GM21526 (cell line): Measurements from ENCODE around the gene CCL19.
A peak's percentile ranks its signal among the peaks of the same experiment; 100 is the strongest.

Experiments
- ATAC-seq: cut with Tn5 transposase; IDR thresholded peaks from one replicate; pipeline ENCODE4 v1.9.1; 2021; ENCODE audit warnings: moderate library complexity; ENCODE audit not compliant: unreplicated experiment, low FRiP score

CCL19 gene

DNA sequence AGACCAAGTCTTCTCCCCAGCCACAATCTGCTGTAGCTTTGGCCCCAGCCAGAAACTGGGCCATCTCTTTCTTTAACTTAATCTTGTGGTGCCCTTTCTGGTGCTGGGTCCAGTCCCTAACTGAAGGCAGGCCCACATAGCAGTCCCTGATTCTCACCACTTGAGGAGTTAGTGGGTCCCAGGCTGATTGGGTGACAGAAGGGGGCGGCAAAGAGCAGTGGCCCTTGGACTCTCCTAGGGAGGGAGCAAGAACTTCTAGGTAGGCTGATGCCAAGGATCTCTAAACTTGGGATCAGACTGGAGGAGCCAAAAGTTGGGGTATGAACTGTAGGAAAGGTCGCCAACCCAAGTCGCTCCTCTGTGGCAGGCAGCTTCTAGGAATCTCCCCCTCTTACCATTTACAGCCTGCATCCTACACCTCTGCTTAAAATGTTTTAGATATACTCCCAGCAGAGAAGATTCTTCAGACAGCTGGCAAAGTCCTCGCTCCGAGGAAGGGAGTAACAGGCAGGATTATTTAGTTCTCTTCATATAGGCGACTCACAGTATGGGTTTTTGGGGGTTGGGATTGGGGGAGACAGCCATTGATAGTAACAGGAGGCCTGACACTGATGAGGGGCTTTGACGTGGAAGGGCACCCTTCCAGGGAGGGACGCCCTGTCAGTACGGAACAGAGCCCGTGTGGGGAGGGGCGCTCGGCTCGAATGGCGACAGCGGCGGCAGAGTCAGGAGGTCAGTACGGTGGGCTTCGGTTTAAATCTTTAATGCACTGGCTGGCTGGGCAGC lies 26.6 kb downstream of the CCL19 start:
- no peak for ATAC-seq

DNA sequence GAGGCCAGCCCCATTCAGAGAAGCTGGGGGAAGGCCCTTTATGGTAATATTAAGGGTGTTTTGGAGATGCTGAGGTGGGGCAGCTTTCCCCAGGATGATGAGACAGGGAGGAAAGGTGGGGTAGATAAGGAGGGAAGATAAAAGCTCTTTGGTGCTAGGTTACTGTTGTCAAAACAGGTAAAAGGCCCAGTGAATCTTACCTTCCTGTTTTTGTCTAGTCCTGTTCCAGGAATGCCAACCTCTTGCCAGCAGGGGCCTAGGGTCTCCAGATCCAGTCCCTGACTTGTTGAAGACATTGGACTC lies 27.8 kb downstream of the CCL19 start:
- ATAC-seq, result no peak

DNA sequence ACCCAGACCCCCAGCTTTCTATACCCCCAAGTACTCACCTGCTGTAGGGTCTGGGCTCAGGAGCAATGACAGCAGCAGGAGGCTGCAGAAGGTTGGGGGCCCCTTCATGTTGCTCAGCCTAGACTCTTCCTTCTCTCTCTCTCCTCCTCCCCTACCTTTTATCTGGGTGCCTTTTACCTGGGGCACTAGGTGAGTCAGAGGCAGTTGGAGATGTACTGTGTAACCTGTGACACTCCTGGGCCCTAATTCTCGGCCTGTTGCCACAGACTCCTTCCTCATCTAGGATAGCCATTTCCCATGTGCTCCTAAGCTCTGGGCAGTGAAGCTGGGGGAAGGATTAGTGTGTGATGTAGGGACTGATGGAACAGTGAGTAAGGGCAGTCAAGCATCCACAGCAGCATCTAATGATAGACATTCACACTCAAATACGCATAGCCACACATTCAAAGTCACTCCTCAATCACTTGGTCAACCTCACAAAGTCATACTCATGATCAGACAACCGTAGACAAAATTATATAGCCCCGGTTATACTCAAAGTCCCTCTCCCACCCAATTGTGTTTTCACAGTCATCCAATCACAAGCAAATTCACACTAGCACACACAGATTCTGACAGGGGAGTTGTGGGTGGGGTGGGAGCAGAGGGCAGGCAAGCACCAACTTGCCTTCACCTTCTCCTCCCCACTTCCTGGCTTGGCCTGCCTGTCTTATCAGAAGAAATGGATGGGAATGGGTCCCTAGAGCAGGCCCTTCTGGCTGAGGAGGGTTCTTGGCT lies 28.4 kb downstream of the CCL19 start, which contains the start of gene CCL27:
Gene CCL27 (minus strand): TSS at position 132 of the 777 bp plus-strand sequence. CDS start 24 bp downstream, at position 108.
- ATAC-seq, result no peak

DNA sequence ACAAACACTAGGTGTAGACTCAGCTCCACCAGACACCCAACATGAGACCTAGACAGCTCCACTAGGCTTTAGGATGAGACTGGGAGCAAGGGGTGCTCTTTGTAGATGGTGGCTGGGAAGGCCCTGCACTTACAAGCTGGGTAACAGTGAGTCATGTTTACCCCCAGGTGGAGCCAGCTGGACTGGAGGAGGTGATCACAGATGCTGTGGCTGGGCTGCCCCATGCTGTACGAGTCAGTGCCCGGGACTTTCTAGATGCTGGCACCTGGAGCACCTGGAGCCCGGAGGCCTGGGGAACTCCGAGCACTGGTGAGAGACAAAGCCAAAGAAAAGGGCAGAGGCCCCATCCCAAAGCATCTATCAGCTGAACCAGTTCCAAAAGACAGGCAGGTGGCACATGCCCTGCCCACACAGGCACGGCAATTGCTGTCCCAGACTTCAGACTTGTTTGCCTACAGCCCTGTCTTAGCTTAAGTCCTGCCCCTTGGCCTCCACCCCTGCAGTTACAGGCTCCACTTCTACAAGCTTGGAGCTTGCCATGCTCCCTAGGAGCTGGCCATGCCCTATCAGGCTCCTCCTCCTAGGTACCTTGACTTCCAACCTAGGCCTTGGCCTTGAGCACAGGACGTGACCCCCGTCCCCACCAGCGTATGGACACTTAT lies 31.4 kb downstream of the CCL19 start:
- no peak for ATAC-seq

DNA sequence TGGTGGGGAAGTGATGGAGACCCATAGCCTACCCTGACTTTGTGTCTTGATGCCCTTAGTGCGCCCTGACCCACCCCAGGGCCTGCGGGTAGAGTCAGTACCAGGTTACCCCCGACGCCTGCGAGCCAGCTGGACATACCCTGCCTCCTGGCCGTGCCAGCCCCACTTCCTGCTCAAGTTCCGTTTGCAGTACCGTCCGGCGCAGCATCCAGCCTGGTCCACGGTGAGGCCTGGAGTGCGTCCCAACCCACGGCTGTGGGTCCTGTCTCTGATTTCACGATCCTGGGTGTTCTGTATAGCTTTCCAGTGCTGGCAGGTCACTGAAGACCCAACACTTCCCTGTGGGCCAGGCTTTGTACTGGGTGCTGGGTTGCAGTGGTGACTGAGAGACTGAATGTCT lies 32.6 kb downstream of the CCL19 start:
- no peak for ATAC-seq

DNA sequence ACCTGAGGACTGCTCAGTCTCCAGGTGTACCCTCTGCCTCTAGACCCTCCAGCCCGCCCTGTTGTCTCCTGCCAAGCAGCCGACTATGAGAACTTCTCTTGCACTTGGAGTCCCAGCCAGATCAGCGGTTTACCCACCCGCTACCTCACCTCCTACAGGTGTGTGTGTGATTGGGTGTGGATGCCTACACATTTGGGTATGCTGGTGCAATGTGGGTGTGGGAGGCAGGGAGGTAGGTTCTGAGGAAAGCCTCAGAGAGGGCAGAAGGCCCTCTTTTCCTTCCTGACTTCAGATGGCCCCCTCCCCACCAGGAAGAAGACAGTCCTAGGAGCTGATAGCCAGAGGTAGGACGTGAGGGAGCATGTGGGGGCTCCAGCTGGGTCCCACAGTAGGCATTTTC lies 34.1 kb downstream of the CCL19 start:
- ATAC-seq, result no peak

DNA sequence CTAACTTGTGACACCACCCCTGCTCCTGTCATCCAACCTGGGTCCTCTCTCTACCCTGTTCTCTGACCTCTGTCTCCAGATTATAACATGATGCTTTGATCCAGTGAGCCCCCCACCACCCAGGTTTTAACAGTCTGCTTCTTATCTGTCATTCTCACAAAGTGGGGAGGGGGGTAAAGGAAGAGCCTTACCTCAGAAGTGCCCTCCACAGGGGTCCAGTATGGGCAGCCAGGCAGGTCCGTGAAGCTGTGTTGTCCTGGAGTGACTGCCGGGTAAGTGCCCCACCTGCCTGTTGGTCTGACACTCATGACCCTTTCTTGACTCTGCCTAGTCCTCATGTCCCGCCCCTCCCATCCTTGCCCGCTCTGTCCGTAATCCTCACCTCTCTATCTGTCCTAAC lies 35.7 kb downstream of the CCL19 start:
- ATAC-seq, result no peak

DNA sequence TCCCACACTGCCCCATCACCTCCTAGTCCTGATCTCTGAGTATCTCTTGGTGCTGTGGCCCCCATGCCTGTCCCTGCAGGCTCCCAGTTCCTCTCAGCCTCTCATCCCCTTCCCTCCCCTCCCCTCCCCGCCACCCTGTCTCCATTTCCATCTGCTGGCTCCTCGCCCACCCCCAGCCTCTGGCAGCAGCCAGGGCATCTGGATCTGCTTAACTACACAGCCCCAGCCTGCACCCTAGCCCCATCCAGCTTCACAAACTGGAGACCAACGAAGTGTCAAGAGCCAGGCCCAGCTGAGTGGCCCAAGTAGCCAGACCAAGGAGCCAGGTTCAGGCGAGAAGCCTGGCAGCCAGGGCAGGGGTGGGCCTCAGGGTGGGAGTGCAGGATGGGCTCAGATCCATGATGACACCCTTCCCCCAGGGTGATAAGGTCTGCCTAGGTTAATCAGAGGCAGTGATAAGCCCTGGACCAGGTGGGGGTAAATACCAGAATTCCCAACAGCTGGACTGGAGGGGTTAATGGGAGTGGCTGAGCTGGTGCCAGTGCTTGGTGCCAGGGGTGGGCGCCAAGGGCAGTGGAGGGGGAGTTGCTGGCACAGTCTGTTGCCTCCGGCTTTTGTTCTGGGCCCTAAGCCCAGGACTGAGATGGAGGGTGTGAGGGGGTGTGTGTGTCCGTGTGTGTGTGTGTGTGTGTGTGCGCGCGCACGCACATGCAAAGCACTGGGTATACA lies 36.6 kb downstream of the CCL19 start:
- ATAC-seq, result no peak

DNA sequence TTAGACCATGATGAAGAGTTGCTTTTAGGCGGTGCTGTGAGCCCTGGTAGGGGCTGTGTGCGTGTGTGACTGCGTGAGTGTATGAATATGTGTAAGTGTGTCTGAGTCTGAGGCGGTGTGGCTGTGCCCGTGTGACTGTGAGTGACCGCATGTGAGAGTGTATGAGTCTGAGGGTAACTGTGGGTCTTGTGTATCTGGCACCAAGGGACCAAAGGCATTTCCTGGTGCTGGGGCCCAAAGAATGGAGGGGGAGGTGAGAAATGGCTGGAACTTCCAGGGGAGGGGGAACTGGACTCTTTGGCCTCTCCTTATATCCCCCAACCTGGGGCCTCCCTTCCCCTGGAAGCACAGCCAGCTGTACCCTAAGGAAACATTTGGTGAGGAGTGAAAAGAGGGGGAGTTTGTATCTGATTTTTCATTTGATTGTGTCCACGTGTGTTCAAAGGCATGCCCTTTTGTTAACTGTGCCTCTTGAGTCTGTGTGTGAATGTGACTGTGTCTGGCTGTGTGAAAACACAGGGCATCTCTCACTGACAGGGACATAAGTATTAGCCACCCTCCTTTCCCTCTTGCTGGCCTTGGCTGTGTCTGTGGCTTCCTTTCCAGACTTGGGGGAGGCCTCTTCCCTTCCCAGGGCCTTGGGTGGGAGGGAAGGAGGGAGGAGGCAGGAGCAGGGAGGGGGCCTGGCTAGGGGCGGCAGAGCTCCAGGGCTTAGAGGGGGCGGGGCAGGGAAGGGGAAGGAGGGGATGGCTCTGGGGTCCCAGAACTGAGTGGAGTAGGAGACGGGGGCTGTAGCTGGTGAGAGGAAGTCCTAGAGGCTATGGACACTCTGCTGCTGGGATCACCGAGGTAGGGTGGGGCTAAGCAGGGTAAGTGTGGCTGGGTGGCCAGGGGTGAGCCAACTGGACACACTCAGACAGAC lies 37.7 kb downstream of the CCL19 start:
- no peak for ATAC-seq

DNA sequence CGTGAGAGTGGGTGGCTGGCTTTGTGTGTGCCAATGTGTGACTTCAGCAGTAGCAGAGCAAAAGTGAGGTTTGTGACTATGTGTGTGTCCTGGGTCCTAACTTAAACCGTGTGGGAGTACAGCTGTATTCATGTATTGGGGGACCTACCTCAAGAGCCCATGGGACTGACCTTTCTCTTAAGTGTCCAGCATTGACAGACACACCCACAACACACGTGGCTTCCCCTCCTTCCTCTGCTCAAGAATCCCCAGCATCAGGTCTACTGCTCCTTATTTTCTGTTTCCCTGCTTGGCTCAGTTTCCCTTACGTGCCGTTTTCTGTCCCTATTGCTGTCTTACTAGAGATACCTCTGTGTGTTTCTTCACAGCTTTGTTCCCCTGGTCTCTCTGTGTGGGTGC lies 38.5 kb downstream of the CCL19 start:
- no peak for ATAC-seq

DNA sequence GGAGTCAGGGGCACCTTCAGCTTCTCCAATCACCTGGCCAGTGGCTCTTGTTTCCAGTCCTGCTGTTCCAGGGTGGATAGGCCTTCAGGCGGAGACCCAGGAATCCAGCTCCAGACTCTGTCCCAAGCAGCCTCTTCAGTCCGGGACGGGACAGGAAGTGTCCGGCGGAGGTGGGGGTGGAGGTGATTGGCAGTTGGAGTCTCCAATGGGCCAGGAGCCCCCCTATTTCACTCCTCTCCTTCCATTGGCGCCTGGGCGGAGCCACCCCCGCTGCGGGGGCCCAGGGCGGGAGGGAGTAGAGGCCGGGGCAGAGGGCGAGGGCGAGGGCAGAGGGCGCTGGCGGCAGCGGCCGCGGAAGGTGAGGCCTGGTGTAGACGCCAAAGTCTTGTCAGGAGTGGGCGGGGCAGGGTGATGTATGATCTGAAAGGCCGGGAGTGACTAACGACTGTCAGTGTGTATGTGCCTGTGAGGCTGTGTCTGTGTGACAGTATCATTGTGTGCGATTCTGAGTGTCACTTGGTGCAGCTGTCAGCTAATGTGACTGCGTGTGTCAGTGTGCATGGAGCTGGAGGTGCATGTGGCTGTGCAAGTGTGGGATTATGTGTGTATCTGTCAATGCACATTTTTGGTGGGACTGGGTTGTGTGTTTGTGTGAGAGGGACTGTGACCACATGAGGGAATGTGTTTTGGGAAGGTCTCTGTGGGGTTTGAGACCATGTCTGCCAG lies 39.0 kb downstream of the CCL19 start, which contains the start of gene IL11RA:
Gene IL11RA (plus strand): TSS at position 310 of the 726 bp plus-strand sequence. CDS start 3,033 bp downstream, outside the sequence.
- ATAC-seq, result no peak

DNA sequence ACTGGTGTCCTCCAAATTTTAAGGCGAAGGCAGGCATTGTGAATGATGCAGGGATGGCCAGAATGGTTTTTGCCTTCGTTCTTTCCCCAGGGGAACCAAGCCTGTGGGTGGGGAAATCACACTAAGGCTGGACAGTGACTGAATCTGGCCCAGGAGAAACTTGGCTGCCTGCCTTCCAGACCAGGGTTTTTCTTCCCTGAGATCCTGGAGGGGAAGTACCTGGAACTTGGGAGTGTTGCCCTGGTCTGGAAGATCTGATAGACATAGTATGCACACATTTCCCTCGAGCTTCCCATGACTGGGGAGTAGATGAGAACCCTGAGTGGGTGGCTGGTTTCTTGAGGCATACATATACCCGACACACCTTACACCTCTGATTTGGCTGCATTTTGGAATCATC lies 39.8 kb downstream of the CCL19 start:
- no peak for ATAC-seq

DNA sequence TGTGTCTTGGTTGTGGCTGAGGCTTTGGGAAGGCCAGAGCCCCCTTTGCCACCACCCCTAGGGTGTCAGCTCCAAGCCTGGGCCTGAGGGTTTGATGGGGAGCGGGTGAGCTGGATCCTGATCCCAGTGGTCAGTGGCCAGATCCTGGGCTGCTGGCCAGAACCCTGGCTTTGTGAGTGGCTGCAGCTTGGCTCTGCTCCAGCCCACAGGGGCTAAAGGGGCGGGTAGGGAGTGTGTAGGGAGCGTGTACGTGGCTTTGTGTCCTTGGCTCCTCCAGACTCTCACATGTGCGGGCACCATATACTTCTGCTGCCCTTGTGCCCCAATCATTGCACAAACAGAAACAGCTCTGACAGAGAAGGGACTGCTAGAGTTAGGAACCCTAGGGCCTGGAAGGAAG lies 40.3 kb downstream of the CCL19 start:
- no peak for ATAC-seq

DNA sequence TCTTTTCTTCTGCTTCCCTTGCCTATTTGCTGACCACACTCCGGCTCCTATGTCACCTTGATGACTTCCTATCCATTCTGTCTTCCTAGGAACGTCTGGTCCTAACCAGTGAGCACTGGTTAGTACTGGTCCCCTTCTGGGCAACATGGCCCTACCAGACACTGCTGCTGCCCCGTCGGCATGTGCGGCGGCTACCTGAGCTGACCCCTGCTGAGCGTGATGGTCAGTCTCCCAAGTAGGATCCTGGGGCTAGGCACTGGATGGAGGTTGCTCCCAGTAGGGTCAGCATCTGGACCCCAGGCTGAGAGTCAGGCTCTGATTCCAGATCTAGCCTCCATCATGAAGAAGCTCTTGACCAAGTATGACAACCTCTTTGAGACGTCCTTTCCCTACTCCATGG lies 42.4 kb downstream of the CCL19 start:
- no peak for ATAC-seq

DNA sequence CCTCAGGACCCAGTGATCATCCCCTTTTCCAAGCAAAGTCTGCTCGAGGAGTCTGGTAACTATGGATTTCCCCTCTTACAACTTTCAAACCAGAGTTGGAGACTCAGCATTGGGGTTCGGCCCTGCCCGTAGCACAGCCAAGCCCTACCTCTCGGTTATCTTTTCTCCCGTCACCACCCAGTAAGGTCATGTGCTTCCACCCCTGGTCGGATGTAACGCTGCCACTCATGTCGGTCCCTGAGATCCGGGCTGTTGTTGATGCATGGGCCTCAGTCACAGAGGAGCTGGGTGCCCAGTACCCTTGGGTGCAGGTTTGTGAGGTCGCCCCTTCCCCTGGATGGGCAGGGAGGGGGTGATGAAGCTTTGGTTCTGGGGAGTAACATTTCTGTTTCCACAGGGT lies 43.4 kb downstream of the CCL19 start:
- no peak for ATAC-seq

DNA sequence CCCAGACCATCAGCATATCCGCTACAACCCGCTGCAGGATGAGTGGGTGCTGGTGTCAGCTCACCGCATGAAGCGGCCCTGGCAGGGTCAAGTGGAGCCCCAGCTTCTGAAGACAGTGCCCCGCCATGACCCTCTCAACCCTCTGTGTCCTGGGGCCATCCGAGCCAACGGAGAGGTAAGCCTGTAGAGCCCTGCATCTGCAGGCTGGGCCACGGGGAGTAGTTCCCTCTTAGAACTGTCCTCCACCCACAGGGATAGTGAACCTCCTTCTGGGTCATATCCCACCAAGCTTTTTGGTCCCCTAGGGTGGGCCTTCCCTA lies 44.0 kb downstream of the CCL19 start:
- ATAC-seq, result no peak

DNA sequence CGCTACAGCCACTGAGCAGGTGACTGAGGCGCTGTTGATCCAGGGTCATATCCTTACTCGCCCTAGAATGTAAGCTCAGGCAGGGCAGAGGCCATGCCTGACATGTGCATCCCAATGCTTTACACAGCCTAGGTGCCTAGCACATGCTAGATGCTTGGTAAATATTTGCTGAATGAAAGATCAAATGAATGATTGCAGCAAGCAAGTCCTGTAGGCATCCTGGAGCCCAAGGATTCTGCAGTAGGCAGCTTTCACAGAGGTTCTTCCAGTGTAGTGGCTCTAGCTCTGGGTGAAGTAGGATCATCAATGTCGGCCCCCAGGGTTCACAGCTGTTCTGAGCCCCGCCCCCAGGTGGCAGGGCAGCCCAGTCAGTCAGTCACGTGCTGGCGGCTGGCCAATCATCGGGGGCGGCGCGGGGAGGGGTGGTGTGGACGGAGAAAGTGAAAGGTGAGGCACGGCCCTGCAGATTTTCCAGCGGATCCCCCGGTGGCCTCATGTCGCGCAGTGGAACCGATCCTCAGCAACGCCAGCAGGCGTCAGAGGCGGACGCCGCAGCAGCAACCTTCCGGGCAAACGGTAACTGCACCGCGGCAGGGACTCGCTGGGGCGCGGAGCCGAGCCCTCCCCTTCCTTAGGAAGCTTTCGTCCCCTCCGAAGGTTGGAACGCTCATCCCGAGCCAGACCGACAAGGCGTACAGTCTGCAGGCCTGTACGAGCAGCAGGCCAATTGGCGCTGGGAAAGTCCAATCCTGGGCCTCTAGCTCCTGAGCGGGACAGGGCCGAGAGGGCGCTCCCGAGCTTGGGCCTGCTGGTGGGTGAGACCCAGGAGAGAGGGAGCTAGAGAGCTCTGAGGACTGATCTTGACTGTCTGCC lies 44.6 kb downstream of the CCL19 start, which contains the start of gene GALT:
Gene GALT (plus strand): TSS at position 465 of the 873 bp plus-strand sequence. CDS start 30 bp downstream, at position 495.
- peak; percentile 76 for ATAC-seq

DNA sequence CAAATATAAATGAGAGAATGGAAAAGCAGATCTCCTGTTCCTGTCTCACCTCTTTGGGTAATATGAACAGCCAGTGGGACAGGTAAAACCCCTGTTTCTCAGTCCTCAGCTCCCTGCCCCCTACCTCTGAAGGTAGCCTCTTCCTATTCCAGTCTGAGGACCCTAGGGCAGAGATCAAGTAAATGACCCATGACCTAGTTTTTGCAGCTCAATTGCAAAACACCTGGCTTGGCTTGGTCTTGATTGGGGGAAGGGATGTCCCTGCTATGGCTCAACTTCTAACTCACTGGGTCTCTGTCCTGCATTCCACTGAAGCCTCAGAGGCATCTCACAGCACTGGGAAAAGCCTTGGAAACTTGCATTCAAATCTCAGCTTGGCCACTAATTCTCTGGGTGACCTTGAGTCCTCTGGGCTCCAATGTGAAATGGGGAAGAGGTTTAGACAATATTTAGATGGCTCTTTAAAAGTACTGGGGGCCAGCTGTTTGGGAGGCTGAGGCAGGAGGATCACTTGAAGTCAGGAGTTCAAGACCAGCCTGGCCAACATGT lies 46.2 kb downstream of the CCL19 start:
- no peak for ATAC-seq
